Psoas muscle (tissue), 8 donors: ENCODE results near the gene ALDH1A3. TPM values are rescaled to one million over a fixed set of nuclear protein-coding genes. Genes with fewer than 3 reads are reported as not detected.

Experiments used
- ATAC-seq, 4 donors: fragments of 200-7000 bp; cut with Tn5 transposase; one replicate each; pipeline ENCODE4 v1.9.1; 2020; ENCODE audit warnings: moderate library complexity in 3 of 4, mild to moderate bottlenecking in 2 of 4
- DNase-seq, 2 donors: peaks; one replicate each; pipeline ENCODE4 v3.0.0-alpha.2; 2020
- H3K27ac ChIP-seq: fragments of 200-600 bp; one replicate; pipeline ENCODE4 v1.8.0; 2022
- H3K27me3 ChIP-seq, 3 donors: fragments of 200-600 bp in 1 of 3; one replicate each; pipeline versions ENCODE4 v1.6.1 to v1.8.0; 2013 to 2022; ENCODE audit warnings: low read length in 2 of 3, mild to moderate bottlenecking in 2 of 3, moderate library complexity in 1 of 3; ENCODE audit not compliant: insufficient read depth in 3 of 3
- H3K36me3 ChIP-seq, 2 donors: fragments of 200-600 bp in 1 of 2; one replicate each; pipeline versions ENCODE4 v1.6.1 to v1.8.0; 2013 to 2022; ENCODE audit warnings: low read depth in 1 of 2, mild to moderate bottlenecking in 1 of 2, moderate library complexity in 1 of 2; ENCODE audit not compliant: insufficient read depth in 1 of 2
- H3K4me1 ChIP-seq: fragments of 200-600 bp; one replicate; pipeline ENCODE4 v1.8.0; 2022
- H3K4me3 ChIP-seq: fragments of 200-600 bp; one replicate; pipeline ENCODE4 v1.8.0; 2022; ENCODE audit warnings: mild to moderate bottlenecking
- H3K9me3 ChIP-seq: fragments of 200-600 bp; one replicate; pipeline ENCODE4 v1.8.0; 2022
- CTCF ChIP-seq: fragments of 200-600 bp; IDR thresholded peaks from one replicate; pipeline ENCODE4 v1.8.0; 2022; ENCODE audit warnings: antibody characterized with exemption
- WGBS, 3 donors: extraction: QIAGEN DNeasy Blood & Tissue Kit; methylation state at CpG; one replicate each; pipeline versions ENCODE4 v1.1.6 to v1.1.7; 2013; 5-methylcytosine and 5-hydroxymethylcytosine counted together
- intact Hi-C, 2 donors: fragments of 100-400 bp; cut with DNase I; formaldehyde crosslinking; loops; one replicate each; pipeline versions ENCODE4 v1.11.0 to v1.14.2; 2022
- polyA plus RNA-seq, 3 donors: library from polyadenylated mRNA; stranded (reverse); fragments of 200-250 nt; gene quantifications; one replicate each; pipeline ENCODE4 v1.2.3, GENCODE V29; 2013
- total RNA-seq, 4 donors: library from RNA; stranded (reverse); fragmentation: NEBNext Ultra II Directional in 2 of 4; extraction: Animal tissue kit (Norgen Biotek cat#: 25700) in 2 of 4; gene quantifications; one replicate each; pipeline versions ENCODE4 v1.2.1 to v1.2.4, GENCODE V29; 2021 to 2023
- donor health status: healthy with polysubstance abuse.
- donor health status: DM: no; HTN: no; CAD: no; lungs with moderate emphysema.
- donor health status: Bipolar disorder and iron deficiency.
- donor health status: healthy.
- donor health status: DM: yes; HTN: yes; CAD: no.
- donor health status: DM: no; HTN: no; CAD: no.
- donor health status: DM: no; HTN: no; CAD: no.
- donor health status: DM: yes; HTN: yes; CAD: no.

ALDH1A3 gene
- total and polyA plus RNA-seq, 7 donors: 7.3 to 51.6 (median 11.9) TPM

GRCh38 chr15:100925480-100925879, 45.8 kb downstream of the ALDH1A3 start:
- DNase-seq (no peak), ATAC-seq (no peak)
- Histone ChIP-seq H3K4me1 (peaks cover 11% of the 10 kb centered on the region), H3K27me3 (no peaks in the 10 kb centered on the region), H3K9me3 (no peaks in the 10 kb centered on the region), H3K36me3 (peaks cover 0 to 11% of the 10 kb centered on the region in 2 donors), H3K4me3 (no peak overlapping the region), H3K27ac (no peak overlapping the region)
- intact Hi-C loops: loop anchor here in 1 of 2 donors (10.0 kb wide), 1 partner anchor 329 kb away; the partner anchor contains the start of gene CHSY1
- TF ChIP-seq CTCF: no peak
- WGBS, 3 donors: 90 to 93% (median 90%) methylated on average over 8 of the region's 8 CpGs

GRCh38 chr15:100926258-100926657, 46.6 kb downstream of the ALDH1A3 start:
- H3K27me3 ChIP-seq: no peaks in the 10 kb centered on the region
- no peak overlapping the region for H3K4me3 ChIP-seq
- no peak for TF ChIP-seq CTCF
- H3K27ac ChIP-seq: no peak overlapping the region
- DNase-seq: no peak
- peaks cover 11% of the 10 kb centered on the region for H3K4me1 ChIP-seq
- WGBS, 3 donors: 91 to 96% (median 94%) methylated on average over 11 of the region's 11 CpGs
- H3K9me3 ChIP-seq: no peaks in the 10 kb centered on the region
- intact Hi-C loops: loop anchor here in 1 of 2 donors (10.0 kb wide), 1 partner anchor 329 kb away; the partner anchor contains the start of gene CHSY1
- no peak for ATAC-seq
- H3K36me3 ChIP-seq: peaks cover 0 to 11% of the 10 kb centered on the region in 2 donors

- Histone ChIP-seq H3K27ac (no peak overlapping the region), H3K27me3 (no peaks in the 10 kb centered on the region), H3K4me3 (no peak overlapping the region), H3K4me1 (peaks cover 10% of the 10 kb centered on the region), H3K36me3 (peaks cover 0 to 11% of the 10 kb centered on the region in 2 donors), H3K9me3 (no peaks in the 10 kb centered on the region)
- no peak for TF ChIP-seq CTCF
- WGBS, 3 donors: 90 to 91% (median 91%) methylated on average over 11 of the region's 11 CpGs
- DNase-seq (no peak), ATAC-seq (no peak)
- intact Hi-C loops: loop anchor here in 1 of 2 donors (10.0 kb wide), 1 partner anchor 328 kb away; the partner anchor contains the start of gene CHSY1
These were observed 47.5 kb downstream of the ALDH1A3 start for GRCh38 chr15:100926971-100927756.

GRCh38 chr15:100928632-100929280, 49.1 kb downstream of the ALDH1A3 start:
- DNase-seq: no peak
- Histone ChIP-seq H3K9me3 (no peaks in the 10 kb centered on the region), H3K4me1 (no peaks in the 10 kb centered on the region), H3K4me3 (no peak overlapping the region), H3K27me3 (no peaks in the 10 kb centered on the region), H3K36me3 (peaks cover 0 to 11% of the 10 kb centered on the region in 2 donors), H3K27ac (no peak overlapping the region)
- TF ChIP-seq CTCF: no peak
- no peak for ATAC-seq
- intact Hi-C loops: loop anchor here in 1 of 2 donors (10.0 kb wide), 1 partner anchor 326 kb away; the partner anchor contains the start of gene CHSY1
- 73 to 78% (median 75%) methylated on average over 13 of the region's 13 CpGs for WGBS, 3 donors
